Stimulated activated naive B cell treated with anti-CD40 and anti-IgM and Interleukin-4, amounts not matched to agents 10 μg/mL and 1 μg/mL and 100 μg/mL, for 72 hours (primary cell): ENCODE measurements around the gene MAPK10.
"Not testable (repeated sequence)": the region's sequence is repeated elsewhere in the genome, so short reads cannot be mapped to it uniquely, and the experiment has no call there.

Source experiments
- ATAC-seq, 2 donors: fragments of 150-1000 bp; cut with Tn5 transposase; replicated peaks; 2 replicates each; pipeline ENCODE4 v1.10.0; 2021; ENCODE audit warnings: moderate library complexity in 1 of 2
- DNase-seq: peaks from one replicate; pipeline ENCODE4 v3.0.0; 2021
- H3K27ac Mint-ChIP-seq: one replicate; pipeline ENCODE4 v1.8.0; 2022; ENCODE audit warnings: mild to moderate bottlenecking, mixed read lengths
- H3K27me3 Mint-ChIP-seq, 2 donors: one replicate each; pipeline ENCODE4 v1.8.0; 2022; ENCODE audit warnings: mixed read lengths in 2 of 2
- H3K36me3 Mint-ChIP-seq, 2 donors: one replicate each; pipeline ENCODE4 v1.8.0; 2022; ENCODE audit warnings: mixed read lengths in 2 of 2, mild to moderate bottlenecking in 1 of 2
- H3K4me1 Mint-ChIP-seq, 2 donors: one replicate each; pipeline ENCODE4 v1.8.0; 2022; ENCODE audit warnings: mixed read lengths in 2 of 2, mild to moderate bottlenecking in 1 of 2
- H3K4me3 Mint-ChIP-seq, 2 donors: one replicate each; pipeline ENCODE4 v1.8.0; 2022; ENCODE audit warnings: mild to moderate bottlenecking in 2 of 2, mixed read lengths in 2 of 2, moderate library complexity in 1 of 2
- H3K9me3 Mint-ChIP-seq, 2 donors: one replicate each; pipeline ENCODE4 v1.8.0; 2022; ENCODE audit warnings: mixed read lengths in 2 of 2, mild to moderate bottlenecking in 1 of 2

Gene MAPK10

GRCh38 chr4:86366920-86367319 is 7.1 kb upstream of the MAPK10 start:
- Mint-ChIP-seq H3K36me3 (peaks cover under 1 to 2% of the 10 kb centered on the region in 2 donors), H3K4me3 (no peak overlapping the region)

GRCh38 chr4:86362510-86362909 is 2.7 kb upstream of the MAPK10 start:
- Mint-ChIP-seq H3K4me1 (peaks cover 14 to 20% of the 10 kb centered on the region in 2 donors), H3K4me3 (no peak overlapping the region), H3K27me3 (no peaks in the 10 kb centered on the region), H3K9me3 (no peaks in the 10 kb centered on the region), H3K36me3 (no peaks in the 10 kb centered on the region), H3K27ac (no peak overlapping the region)
- DNase-seq (no peak), ATAC-seq (no peak)

More at GRCh38 chr4:86366920-86367319, 7.1 kb upstream of the MAPK10 start:
- peaks cover 1 to 3% of the 10 kb centered on the region in 2 donors for H3K9me3 Mint-ChIP-seq
- H3K27me3 Mint-ChIP-seq: peaks cover 7 to 8% of the 10 kb centered on the region in 2 donors
- H3K4me1 Mint-ChIP-seq: no peaks in the 10 kb centered on the region
- no peak for ATAC-seq
- DNase-seq: no peak
- H3K27ac Mint-ChIP-seq: no peak overlapping the region

- no peak for ATAC-seq
- H3K9me3 Mint-ChIP-seq: no peaks in the 10 kb centered on the region
- peak overlapping the region; percentile 10 for H3K27ac Mint-ChIP-seq
- no peaks in the 10 kb centered on the region for H3K27me3 Mint-ChIP-seq
- DNase-seq: no peak
- no peak overlapping the region for H3K4me3 Mint-ChIP-seq
- peaks cover 20 to 34% of the 10 kb centered on the region in 2 donors for H3K4me1 Mint-ChIP-seq
- H3K36me3 Mint-ChIP-seq: no peaks in the 10 kb centered on the region
Measured at GRCh38 chr4:86358257-86358656, 1.6 kb downstream of the MAPK10 start.

- Mint-ChIP-seq H3K27me3 (peaks cover 0 to 5% of the 10 kb centered on the region in 2 donors), H3K9me3 (no peaks in the 10 kb centered on the region), H3K36me3 (no peaks in the 10 kb centered on the region), H3K4me3 (no peak overlapping the region), H3K27ac (no peak overlapping the region), H3K4me1 (peaks cover 20 to 34% of the 10 kb centered on the region in 2 donors)
- DNase-seq (no peak), ATAC-seq (no peak)
Measured at GRCh38 chr4:86357608-86358007, 2.2 kb downstream of the MAPK10 start.

DNA sequence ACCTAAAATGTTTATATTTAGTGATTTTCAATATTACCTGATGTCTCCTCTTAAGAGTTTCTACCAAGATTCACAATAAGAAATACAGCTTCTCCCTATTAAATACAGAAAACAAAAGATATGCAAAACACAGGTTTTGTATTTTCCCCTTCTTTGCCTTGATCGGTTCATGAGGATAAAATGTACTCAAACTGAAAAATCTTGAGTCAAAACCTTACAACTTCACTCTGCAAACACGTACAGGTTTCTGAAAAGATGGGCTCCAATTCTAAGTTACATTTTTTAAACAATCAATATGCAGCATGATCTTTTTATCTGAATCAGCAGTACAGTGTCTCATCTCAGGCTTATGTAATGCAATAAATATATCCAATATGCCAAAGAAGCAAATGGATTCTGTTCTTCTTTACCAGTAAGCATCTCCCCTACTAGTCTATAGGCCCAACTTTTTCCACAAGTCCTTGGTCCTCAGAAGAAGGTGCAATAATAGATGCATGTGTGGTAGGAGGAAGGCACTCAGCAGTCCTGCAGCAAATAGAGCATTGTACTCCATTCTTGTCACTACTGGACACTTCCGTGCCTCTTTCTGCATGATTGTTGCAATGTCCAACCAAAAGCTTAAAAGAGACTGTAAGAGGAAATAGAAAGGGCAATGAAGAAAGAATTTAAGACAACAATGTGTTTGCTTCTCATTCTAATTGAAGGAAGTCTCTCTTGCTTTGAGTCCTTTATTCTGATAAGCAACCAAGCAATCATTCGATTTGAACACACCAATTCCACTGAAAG is 3.2 kb downstream of the MAPK10 start:
- Mint-ChIP-seq H3K27me3 (peaks cover 0 to 7% of the 10 kb centered on the region in 2 donors), H3K4me1 (peaks cover 20 to 34% of the 10 kb centered on the region in 2 donors), H3K9me3 (no peaks in the 10 kb centered on the region), H3K27ac (no peak overlapping the region), H3K36me3 (no peaks in the 10 kb centered on the region), H3K4me3 (no peak overlapping the region)
- no peak for DNase-seq
- ATAC-seq: peak; percentile 50 to 53

- no peak overlapping the region for H3K4me3 Mint-ChIP-seq
- no peaks in the 10 kb centered on the region for H3K9me3 Mint-ChIP-seq
- peaks cover 12 to 22% of the 10 kb centered on the region in 2 donors for H3K4me1 Mint-ChIP-seq
- H3K27me3 Mint-ChIP-seq: peaks cover 0 to 14% of the 10 kb centered on the region in 2 donors
- H3K27ac Mint-ChIP-seq: no peak overlapping the region
- DNase-seq (no peak), ATAC-seq (no peak)
- H3K36me3 Mint-ChIP-seq: no peaks in the 10 kb centered on the region
Measured at GRCh38 chr4:86354390-86354789, 5.5 kb downstream of the MAPK10 start.

DNA sequence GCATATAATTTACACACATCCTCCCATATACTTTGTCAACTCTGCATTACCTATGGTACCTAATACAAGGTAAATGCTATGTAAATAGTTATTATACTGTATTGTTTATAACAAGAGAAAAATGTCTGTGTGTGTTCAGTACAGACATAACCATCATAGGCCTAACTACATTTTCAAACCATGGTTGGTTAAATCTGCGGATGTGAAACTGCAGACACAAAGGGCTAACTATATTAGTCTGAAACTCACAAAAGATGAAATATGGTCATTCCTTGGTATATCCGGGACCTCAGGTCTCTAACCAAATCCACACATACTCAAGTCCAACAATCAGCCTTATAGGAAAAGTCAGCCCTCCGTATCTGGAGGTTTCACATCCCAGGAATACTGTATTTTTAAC is 13.5 kb downstream of the MAPK10 start:
- H3K36me3 Mint-ChIP-seq: no peaks in the 10 kb centered on the region
- H3K27me3 Mint-ChIP-seq: peaks cover 4% of the 10 kb centered on the region in 2 donors
- no peaks in the 10 kb centered on the region for H3K9me3 Mint-ChIP-seq
- no peak overlapping the region for H3K27ac Mint-ChIP-seq
- H3K4me3 Mint-ChIP-seq: no peak overlapping the region
- H3K4me1 Mint-ChIP-seq: peaks cover 2 to 6% of the 10 kb centered on the region in 2 donors
- ATAC-seq (no peak), DNase-seq (no peak)

GRCh38 chr4:86344127-86344526 is 15.7 kb downstream of the MAPK10 start:
- Mint-ChIP-seq H3K36me3 (no peaks in the 10 kb centered on the region), H3K27me3 (peaks cover 0 to 4% of the 10 kb centered on the region in 2 donors), H3K27ac (no peak overlapping the region), H3K4me3 (no peak overlapping the region), H3K9me3 (peaks cover 0 to 3% of the 10 kb centered on the region in 2 donors), H3K4me1 (peaks cover 2 to 6% of the 10 kb centered on the region in 2 donors)
- no peak for DNase-seq
- ATAC-seq: no peak

GRCh38 chr4:86338989-86339388 is 20.9 kb downstream of the MAPK10 start:
- H3K36me3 Mint-ChIP-seq: no peaks in the 10 kb centered on the region
- no peak overlapping the region for H3K4me3 Mint-ChIP-seq
- peaks cover 0 to 7% of the 10 kb centered on the region in 2 donors for H3K27me3 Mint-ChIP-seq
- no peak overlapping the region for H3K27ac Mint-ChIP-seq
- no peaks in the 10 kb centered on the region for H3K4me1 Mint-ChIP-seq
- ATAC-seq: no peak
- DNase-seq: no peak
- peaks cover 0 to 3% of the 10 kb centered on the region in 2 donors for H3K9me3 Mint-ChIP-seq

GRCh38 chr4:86338521-86338920 is 21.3 kb downstream of the MAPK10 start:
- H3K4me3 Mint-ChIP-seq: no peak overlapping the region
- peaks cover 0 to 3% of the 10 kb centered on the region in 2 donors for H3K9me3 Mint-ChIP-seq
- H3K4me1 Mint-ChIP-seq: no peaks in the 10 kb centered on the region
- no peak for DNase-seq
- ATAC-seq: no peak
- no peaks in the 10 kb centered on the region for H3K36me3 Mint-ChIP-seq
- no peak overlapping the region for H3K27ac Mint-ChIP-seq
- H3K27me3 Mint-ChIP-seq: peaks cover 0 to 7% of the 10 kb centered on the region in 2 donors

GRCh38 chr4:86334020-86334750 is 25.7 kb downstream of the MAPK10 start:
- ATAC-seq: no peak
- Mint-ChIP-seq H3K4me3 (no peak overlapping the region), H3K36me3 (no peaks in the 10 kb centered on the region), H3K4me1 (peaks cover 2 to 12% of the 10 kb centered on the region in 2 donors), H3K27ac (no peak overlapping the region), H3K27me3 (peaks cover 0 to 7% of the 10 kb centered on the region in 2 donors), H3K9me3 (peaks cover 0 to 2% of the 10 kb centered on the region in 2 donors)
- DNase-seq: no peak

DNA sequence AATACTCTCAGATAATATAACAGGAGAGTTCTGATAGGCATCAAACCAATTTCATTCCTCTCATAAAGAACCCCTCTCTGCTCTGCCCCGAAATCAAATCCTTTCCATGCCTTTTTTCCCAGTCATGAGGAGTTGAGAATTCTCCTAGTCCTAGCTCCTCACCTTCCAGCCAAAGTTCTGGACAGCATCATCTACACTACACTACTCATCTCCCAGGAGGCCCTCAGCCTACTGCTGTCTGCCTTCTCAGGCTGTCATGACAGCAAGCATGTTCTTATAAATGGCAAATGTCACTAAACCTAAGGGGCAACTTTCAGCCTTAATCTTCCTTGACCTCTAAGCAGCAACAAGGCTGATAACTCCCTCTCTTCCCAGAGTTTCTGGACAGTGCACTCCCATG is 26.6 kb downstream of the MAPK10 start:
- ATAC-seq (no peak), DNase-seq (no peak)
- Mint-ChIP-seq H3K4me3 (no peak overlapping the region), H3K4me1 (peaks cover 2 to 12% of the 10 kb centered on the region in 2 donors), H3K9me3 (peaks cover 0 to 4% of the 10 kb centered on the region in 2 donors), H3K27ac (no peak overlapping the region), H3K36me3 (no peaks in the 10 kb centered on the region), H3K27me3 (peaks cover 0 to 6% of the 10 kb centered on the region in 2 donors)

DNA sequence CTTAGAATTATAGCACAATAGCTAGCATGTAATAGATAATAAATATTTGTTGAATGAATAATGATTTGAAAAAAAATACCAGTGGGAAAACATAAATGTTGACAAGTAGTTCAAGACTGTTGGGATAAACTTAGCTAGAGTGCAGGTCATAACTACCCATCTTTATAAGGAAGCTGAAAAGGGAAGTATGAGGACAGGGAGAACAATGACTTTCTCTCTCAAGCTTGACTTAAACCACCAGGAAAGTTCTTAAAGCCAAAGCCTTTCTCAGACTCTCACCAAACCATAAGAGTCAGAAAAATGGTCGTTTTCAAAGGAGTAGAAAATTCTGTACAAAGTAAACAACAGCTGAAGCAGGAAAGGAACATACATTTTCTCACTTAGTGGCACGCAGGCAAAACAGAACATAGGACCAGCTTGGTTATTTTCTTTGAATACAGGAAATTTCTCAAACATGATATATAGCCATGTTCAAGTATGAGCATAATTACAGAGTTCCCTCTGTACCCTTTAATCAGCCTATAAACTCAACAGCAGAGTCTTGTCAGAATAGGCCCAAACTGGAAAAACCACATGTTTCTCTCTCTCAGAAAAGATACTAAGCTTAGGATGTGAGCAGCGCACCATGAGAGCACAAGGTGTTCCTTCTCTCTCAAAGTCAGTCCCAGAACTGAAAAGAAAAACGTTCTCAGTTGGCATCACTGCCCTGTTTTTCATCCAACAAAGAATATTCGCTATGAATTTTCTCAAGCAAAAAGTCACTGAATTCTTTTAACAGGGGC is 28.7 kb downstream of the MAPK10 start:
- Mint-ChIP-seq H3K36me3 (no peaks in the 10 kb centered on the region), H3K4me1 (peaks cover 2 to 12% of the 10 kb centered on the region in 2 donors), H3K27me3 (peaks cover 0 to 4% of the 10 kb centered on the region in 2 donors), H3K27ac (no peak overlapping the region), H3K4me3 (no peak overlapping the region), H3K9me3 (peaks cover 0 to 4% of the 10 kb centered on the region in 2 donors)
- no peak for DNase-seq
- no peak for ATAC-seq

- not testable (repeated sequence) for H3K9me3 Mint-ChIP-seq, H3K27me3 Mint-ChIP-seq, H3K27ac Mint-ChIP-seq, H3K36me3 Mint-ChIP-seq, H3K4me3 Mint-ChIP-seq
- peaks cover 2 to 12% of the 10 kb centered on the region in 2 donors for H3K4me1 Mint-ChIP-seq
- DNase-seq (peak; percentile 1), ATAC-seq (peak; percentile 46 to 65)
Measured at GRCh38 chr4:86330411-86330810, 29.4 kb downstream of the MAPK10 start.
